Measurements from ENCODE around the gene BBS5.

BBS5 gene

DNA sequence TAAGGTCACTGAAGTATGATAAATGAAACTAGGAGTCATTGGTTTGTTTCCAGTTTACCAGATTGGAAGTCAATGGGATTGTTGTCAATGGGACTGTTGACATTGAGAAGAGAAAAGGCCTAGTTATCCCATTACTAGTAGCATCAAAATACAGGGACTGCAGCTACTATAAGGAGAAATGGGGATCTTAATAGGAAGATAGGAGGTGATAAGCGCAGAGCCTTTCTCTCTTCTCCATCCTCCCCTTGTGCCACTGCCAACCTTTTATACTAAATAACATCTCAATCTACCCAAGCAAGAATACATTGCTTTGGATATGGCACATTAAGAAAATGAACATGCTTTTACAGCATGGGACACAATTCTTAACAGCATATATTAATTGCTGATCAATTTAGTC, 10.5 kb upstream of the BBS5 start:
- no peaks in the 10 kb centered on the region for H3K36me3 ChIP-seq (ENCODE audit: control insufficient read depth in 4 of 4, insufficient read depth in 4 of 4, low read length in 3 of 4)
- ChIA-PET POLR2A (no interaction called here), CTCF (no interaction called here)
- H3K9me3 ChIP-seq (ENCODE audit: control extremely low read depth in 1 of 5, control insufficient read depth in 4 of 5, insufficient read depth in 2 of 5, low read depth in 1 of 5, low read length in 4 of 5), result no peaks in the 10 kb centered on the region
- no CpG with 5 or more reads among the region's 1 CpG for WGBS (ENCODE audit: insufficient coverage)
- H3K4me3 ChIP-seq (ENCODE audit: control insufficient read depth in 1 of 7, extremely low read depth in 1 of 7, insufficient read depth in 4 of 7, low read depth in 2 of 7, low read length in 6 of 7), result no peak overlapping the region
- H3K4me1 ChIP-seq (ENCODE audit: control extremely low read depth in 1 of 4, control insufficient read depth in 4 of 4, insufficient read depth in 4 of 4, low read length in 3 of 4), result no peaks in the 10 kb centered on the region
- H3K27me3 ChIP-seq (replicated peaks in 2 of 5; ENCODE audit: control insufficient read depth in 4 of 5, insufficient read depth in 5 of 5, low read length in 4 of 5), result no peaks in the 10 kb centered on the region
- peak in 2 of 3 donors; percentile 42 to 62 for DNase-seq
- no peak overlapping the region for H3K27ac ChIP-seq (ENCODE audit: insufficient read depth in 1 of 2, low read depth in 1 of 2, low read length in 2 of 2, poor library complexity in 1 of 2, severe bottlenecking in 2 of 2)

DNA sequence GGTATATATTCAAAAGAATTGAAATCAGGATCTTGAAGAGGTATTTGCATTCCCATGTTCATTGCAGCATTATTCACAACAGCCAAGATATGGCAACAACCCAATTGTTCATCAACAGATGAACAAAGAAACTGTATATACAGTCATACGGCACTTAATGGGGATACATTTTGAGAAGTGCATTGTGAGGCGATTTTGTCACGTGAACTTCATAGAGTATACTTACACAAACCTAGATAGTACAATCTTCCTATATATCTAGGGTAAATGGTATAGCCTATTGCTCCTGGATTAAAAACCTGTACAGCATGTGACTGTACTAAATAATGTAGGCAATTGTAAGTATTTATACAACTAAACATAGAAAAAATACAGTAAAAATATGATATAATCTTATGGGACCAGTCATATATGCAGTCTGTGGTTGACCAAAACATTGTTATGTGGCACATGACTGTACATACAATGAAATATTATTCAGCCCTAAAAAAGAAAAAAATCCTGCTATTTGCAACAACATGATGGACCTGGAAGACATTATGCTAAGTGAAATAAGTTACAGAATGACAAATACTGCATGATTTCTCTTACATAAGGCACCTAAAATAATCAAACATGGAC, 9.2 kb upstream of the BBS5 start:
- peak in 2 of 3 donors; percentile 10 to 31 for DNase-seq
- Histone ChIP-seq H3K27me3 (replicated peaks in 2 of 5; ENCODE audit: control insufficient read depth in 4 of 5, insufficient read depth in 5 of 5, low read length in 4 of 5) (no peaks in the 10 kb centered on the region), H3K9me3 (ENCODE audit: control extremely low read depth in 1 of 5, control insufficient read depth in 4 of 5, insufficient read depth in 2 of 5, low read depth in 1 of 5, low read length in 4 of 5) (no peaks in the 10 kb centered on the region), H3K4me1 (ENCODE audit: control extremely low read depth in 1 of 4, control insufficient read depth in 4 of 4, insufficient read depth in 4 of 4, low read length in 3 of 4) (no peaks in the 10 kb centered on the region), H3K27ac (ENCODE audit: insufficient read depth in 1 of 2, low read depth in 1 of 2, low read length in 2 of 2, poor library complexity in 1 of 2, severe bottlenecking in 2 of 2) (no peak overlapping the region), H3K36me3 (ENCODE audit: control insufficient read depth in 4 of 4, insufficient read depth in 4 of 4, low read length in 3 of 4) (no peaks in the 10 kb centered on the region), H3K4me3 (ENCODE audit: control insufficient read depth in 1 of 7, extremely low read depth in 1 of 7, insufficient read depth in 4 of 7, low read depth in 2 of 7, low read length in 6 of 7) (no peak overlapping the region)
- no CpG with 5 or more reads among the region's 3 CpGs for WGBS (ENCODE audit: insufficient coverage)
- ChIA-PET POLR2A (no interaction called here), CTCF (no interaction called here)

DNA sequence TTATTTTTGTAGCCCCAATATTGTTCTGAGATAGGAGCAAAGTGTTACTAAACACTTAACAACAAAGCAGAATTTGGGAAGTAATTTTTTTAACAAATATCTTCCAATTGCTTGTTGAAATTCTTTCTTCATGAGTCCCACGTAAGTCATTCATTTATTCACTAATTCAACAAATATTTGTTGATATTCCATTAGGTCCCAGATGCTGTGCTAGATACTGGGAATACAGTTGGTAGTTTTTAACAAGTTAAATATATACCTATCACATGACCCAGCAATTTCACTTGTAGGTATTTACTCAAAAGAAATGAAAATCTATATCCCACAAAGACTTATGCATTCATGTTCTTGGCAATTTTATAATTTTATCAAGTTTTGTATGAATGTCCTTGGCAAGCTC, 7.0 kb upstream of the BBS5 start:
- ChIA-PET POLR2A (no interaction called here), CTCF (interaction anchor here (1.1 to 1.4 kb wide), 2 partner anchors 18 to 56 kb away, joined by 3 read pairs; no protein-coding TSS in a partner anchor)
- no peaks in the 10 kb centered on the region for H3K36me3 ChIP-seq (ENCODE audit: control insufficient read depth in 4 of 4, insufficient read depth in 4 of 4, low read length in 3 of 4)
- DNase-seq, result no peak
- WGBS (ENCODE audit: insufficient coverage), result no CpG with 5 or more reads among the region's 1 CpG
- no peaks in the 10 kb centered on the region for H3K27me3 ChIP-seq (replicated peaks in 2 of 5; ENCODE audit: control insufficient read depth in 4 of 5, insufficient read depth in 5 of 5, low read length in 4 of 5)
- H3K27ac ChIP-seq (ENCODE audit: insufficient read depth in 1 of 2, low read depth in 1 of 2, low read length in 2 of 2, poor library complexity in 1 of 2, severe bottlenecking in 2 of 2), result no peak overlapping the region
- H3K4me1 ChIP-seq (ENCODE audit: control extremely low read depth in 1 of 4, control insufficient read depth in 4 of 4, insufficient read depth in 4 of 4, low read length in 3 of 4), result no peaks in the 10 kb centered on the region
- H3K9me3 ChIP-seq (ENCODE audit: control extremely low read depth in 1 of 5, control insufficient read depth in 4 of 5, insufficient read depth in 2 of 5, low read depth in 1 of 5, low read length in 4 of 5), result no peaks in the 10 kb centered on the region
- no peak overlapping the region for H3K4me3 ChIP-seq (ENCODE audit: control insufficient read depth in 1 of 7, extremely low read depth in 1 of 7, insufficient read depth in 4 of 7, low read depth in 2 of 7, low read length in 6 of 7)

DNA sequence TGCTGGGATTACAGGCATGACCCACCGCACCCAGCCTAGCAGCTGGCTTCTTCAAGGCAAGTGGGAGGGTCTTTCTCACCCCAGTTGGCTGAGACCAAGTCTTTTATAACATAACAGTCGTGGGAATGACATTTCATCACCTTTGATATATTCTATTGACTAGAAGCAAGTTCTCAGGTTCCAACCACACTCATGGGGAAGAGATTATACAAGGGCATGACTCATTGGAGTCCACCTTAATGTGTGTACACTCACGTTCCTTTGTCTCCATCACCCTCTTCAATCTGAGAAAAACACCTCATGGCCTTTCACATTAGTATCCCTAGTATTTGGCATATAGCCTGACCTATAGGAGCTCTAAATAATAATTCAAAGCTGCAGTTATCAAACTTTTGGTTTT, 2.8 kb upstream of the BBS5 start:
- POLR2A ChIA-PET, result no interaction called here

DNA sequence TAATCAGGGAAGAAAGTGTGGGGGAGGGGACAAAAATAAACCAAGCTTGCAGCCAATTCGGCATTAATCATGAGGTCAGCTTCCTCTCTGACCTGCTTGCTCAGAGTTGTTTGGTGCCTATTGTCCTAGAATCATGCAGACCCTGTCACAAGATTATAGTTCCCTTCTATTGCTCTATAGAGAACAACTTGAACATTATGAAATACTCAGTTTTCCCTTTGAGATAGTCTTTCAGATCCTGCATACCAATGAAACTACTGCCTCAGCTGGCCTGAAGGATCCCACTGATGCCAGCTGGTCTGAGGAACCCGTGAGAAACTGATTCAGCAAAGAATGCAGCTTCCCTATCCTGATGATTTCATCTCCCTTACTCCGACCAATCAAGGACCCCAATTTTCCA, 955 bp upstream of the BBS5 start:
- Histone ChIP-seq H3K9me3 (ENCODE audit: control extremely low read depth in 1 of 5, control insufficient read depth in 4 of 5, insufficient read depth in 2 of 5, low read depth in 1 of 5, low read length in 4 of 5) (no peaks in the 10 kb centered on the region), H3K4me3 (ENCODE audit: control insufficient read depth in 1 of 7, extremely low read depth in 1 of 7, insufficient read depth in 4 of 7, low read depth in 2 of 7, low read length in 6 of 7) (no peak overlapping the region), H3K4me1 (ENCODE audit: control extremely low read depth in 1 of 4, control insufficient read depth in 4 of 4, insufficient read depth in 4 of 4, low read length in 3 of 4) (peaks cover 0 to 12% (median 9%) of the 10 kb centered on the region in 4 experiments), H3K27me3 (replicated peaks in 2 of 5; ENCODE audit: control insufficient read depth in 4 of 5, insufficient read depth in 5 of 5, low read length in 4 of 5) (no peaks in the 10 kb centered on the region), H3K27ac (ENCODE audit: insufficient read depth in 1 of 2, low read depth in 1 of 2, low read length in 2 of 2, poor library complexity in 1 of 2, severe bottlenecking in 2 of 2) (no peak overlapping the region), H3K36me3 (ENCODE audit: control insufficient read depth in 4 of 4, insufficient read depth in 4 of 4, low read length in 3 of 4) (peaks cover 0 to 6% (median 2%) of the 10 kb centered on the region in 4 experiments)
- 64% methylated on average over 3 of the region's 3 CpGs for WGBS (ENCODE audit: insufficient coverage)
- CTCF ChIA-PET, result interaction anchor here (0.5 to 1.1 kb wide), 4 partner anchors 10 to 316 kb away, joined by 3 read pairs; no protein-coding TSS in a partner anchor
- DNase-seq, result no peak
- POLR2A ChIA-PET, result no interaction called here

More for the DNA sequence above, 2.8 kb upstream of the BBS5 start:
- peaks cover 0 to 12% (median 9%) of the 10 kb centered on the region in 4 experiments for H3K4me1 ChIP-seq (ENCODE audit: control extremely low read depth in 1 of 4, control insufficient read depth in 4 of 4, insufficient read depth in 4 of 4, low read length in 3 of 4)
- no peaks in the 10 kb centered on the region for H3K9me3 ChIP-seq (ENCODE audit: control extremely low read depth in 1 of 5, control insufficient read depth in 4 of 5, insufficient read depth in 2 of 5, low read depth in 1 of 5, low read length in 4 of 5)
- CTCF ChIA-PET, result interaction anchor here (1.3 kb wide), 1 partner anchor 24 kb away, joined by 3 read pairs; no protein-coding TSS in a partner anchor
- no peak for DNase-seq
- no peaks in the 10 kb centered on the region for H3K36me3 ChIP-seq (ENCODE audit: control insufficient read depth in 4 of 4, insufficient read depth in 4 of 4, low read length in 3 of 4)
- WGBS (ENCODE audit: insufficient coverage), result 100% methylated on average over 2 of the region's 3 CpGs
- H3K27me3 ChIP-seq (replicated peaks in 2 of 5; ENCODE audit: control insufficient read depth in 4 of 5, insufficient read depth in 5 of 5, low read length in 4 of 5), result no peaks in the 10 kb centered on the region
- no peak overlapping the region for H3K27ac ChIP-seq (ENCODE audit: insufficient read depth in 1 of 2, low read depth in 1 of 2, low read length in 2 of 2, poor library complexity in 1 of 2, severe bottlenecking in 2 of 2)
- no peak overlapping the region for H3K4me3 ChIP-seq (ENCODE audit: control insufficient read depth in 1 of 7, extremely low read depth in 1 of 7, insufficient read depth in 4 of 7, low read depth in 2 of 7, low read length in 6 of 7)

DNA sequence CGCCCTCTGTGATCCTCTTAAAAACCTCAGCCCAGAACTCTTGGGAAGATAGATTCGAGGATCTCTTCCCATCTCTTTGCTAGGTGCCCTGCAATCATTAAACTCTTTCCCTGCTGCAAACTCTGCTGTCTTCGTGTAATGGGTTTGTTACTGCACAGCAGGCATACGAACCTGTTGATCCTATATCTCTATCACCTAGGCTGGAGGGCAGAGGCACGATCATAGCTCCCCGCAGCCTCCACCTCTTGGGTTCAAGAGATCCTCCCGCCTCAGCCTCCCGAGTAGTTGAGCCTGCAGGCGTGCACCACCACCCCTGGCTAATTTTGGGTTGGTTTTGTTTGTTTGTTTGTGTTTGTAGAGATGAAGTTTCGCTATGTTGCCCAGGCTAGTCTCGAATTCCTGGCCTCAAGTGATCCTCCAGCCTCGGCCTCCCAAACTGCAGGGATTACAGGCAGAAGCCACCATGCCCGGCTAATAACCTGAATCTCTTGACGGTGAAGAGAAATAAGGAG, 493 bp upstream of the BBS5 start:
- ChIA-PET CTCF (interaction anchor here (0.5 to 1.9 kb wide), 7 partner anchors 10 to 316 kb away, joined by 3 to 9 read pairs (median 3); no protein-coding TSS in a partner anchor), POLR2A (no interaction called here)
- 79% methylated on average over 11 of the region's 14 CpGs for WGBS (ENCODE audit: insufficient coverage)
- no peaks in the 10 kb centered on the region for H3K9me3 ChIP-seq (ENCODE audit: control extremely low read depth in 1 of 5, control insufficient read depth in 4 of 5, insufficient read depth in 2 of 5, low read depth in 1 of 5, low read length in 4 of 5)
- H3K4me3 ChIP-seq (ENCODE audit: control insufficient read depth in 1 of 7, extremely low read depth in 1 of 7, insufficient read depth in 4 of 7, low read depth in 2 of 7, low read length in 6 of 7), result peak overlapping the region; percentile 69 to 87 (median 84)
- H3K27ac ChIP-seq (ENCODE audit: insufficient read depth in 1 of 2, low read depth in 1 of 2, low read length in 2 of 2, poor library complexity in 1 of 2, severe bottlenecking in 2 of 2), result peak overlapping the region in 1 of 2 experiments; percentile 74
- H3K36me3 ChIP-seq (ENCODE audit: control insufficient read depth in 4 of 4, insufficient read depth in 4 of 4, low read length in 3 of 4), result peaks cover 0 to 8% (median 5%) of the 10 kb centered on the region in 4 experiments
- no peaks in the 10 kb centered on the region for H3K27me3 ChIP-seq (replicated peaks in 2 of 5; ENCODE audit: control insufficient read depth in 4 of 5, insufficient read depth in 5 of 5, low read length in 4 of 5)
- peaks cover 0 to 12% (median 9%) of the 10 kb centered on the region in 4 experiments for H3K4me1 ChIP-seq (ENCODE audit: control extremely low read depth in 1 of 4, control insufficient read depth in 4 of 4, insufficient read depth in 4 of 4, low read length in 3 of 4)
- DNase-seq, result no peak

DNA sequence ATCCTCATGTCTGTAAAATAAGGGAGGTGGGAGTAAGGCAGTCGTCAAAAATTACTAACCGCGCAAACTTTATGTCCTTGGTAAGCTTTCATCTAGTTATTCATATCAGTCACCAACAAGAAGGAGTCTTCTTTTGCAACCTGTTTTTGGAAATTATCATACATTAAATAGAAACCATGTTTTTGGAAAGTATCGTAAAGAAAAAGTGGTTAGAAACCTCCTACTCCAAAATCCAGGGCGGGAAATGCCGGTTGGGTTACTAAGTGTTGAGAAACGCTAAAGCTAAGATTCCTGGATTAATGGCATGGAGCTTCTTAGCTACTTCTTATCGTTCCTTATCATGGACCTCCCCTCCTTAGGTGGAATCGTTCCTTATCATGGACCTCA, 778 bp downstream of the BBS5 start:
- peak overlapping the region in 6 of 7 experiments; percentile 72 to 87 (median 86) for H3K4me3 ChIP-seq (ENCODE audit: control insufficient read depth in 1 of 7, extremely low read depth in 1 of 7, insufficient read depth in 4 of 7, low read depth in 2 of 7, low read length in 6 of 7)
- H3K36me3 ChIP-seq (ENCODE audit: control insufficient read depth in 4 of 4, insufficient read depth in 4 of 4, low read length in 3 of 4), result peaks cover 0 to 16% (median 7%) of the 10 kb centered on the region in 4 experiments
- CTCF ChIA-PET, result interaction anchor here (1.2 to 2.3 kb wide), 4 partner anchors 8 to 27 kb away, joined by 3 to 9 read pairs (median 6); no protein-coding TSS in a partner anchor
- 83% methylated on average over 4 of the region's 9 CpGs for WGBS (ENCODE audit: insufficient coverage)
- peak overlapping the region; percentile 46 to 74 for H3K27ac ChIP-seq (ENCODE audit: insufficient read depth in 1 of 2, low read depth in 1 of 2, low read length in 2 of 2, poor library complexity in 1 of 2, severe bottlenecking in 2 of 2)
- H3K4me1 ChIP-seq (ENCODE audit: control extremely low read depth in 1 of 4, control insufficient read depth in 4 of 4, insufficient read depth in 4 of 4, low read length in 3 of 4), result peaks cover 0 to 12% (median 9%) of the 10 kb centered on the region in 4 experiments
- no peaks in the 10 kb centered on the region for H3K9me3 ChIP-seq (ENCODE audit: control extremely low read depth in 1 of 5, control insufficient read depth in 4 of 5, insufficient read depth in 2 of 5, low read depth in 1 of 5, low read length in 4 of 5)
- no peaks in the 10 kb centered on the region for H3K27me3 ChIP-seq (replicated peaks in 2 of 5; ENCODE audit: control insufficient read depth in 4 of 5, insufficient read depth in 5 of 5, low read length in 4 of 5)
- POLR2A ChIA-PET, result no interaction called here
- DNase-seq, result no peak
